Erythroblast (primary cell): ENCODE measurements around the gene SEC61B.

Experiments
- GATA1 ChIP-seq: IDR thresholded peaks from 2 replicates; pipeline ENCODE4 v1.6.1; 2011; ENCODE audit warnings: low read depth, mild to moderate bottlenecking, control low read depth, low read length, moderate library complexity
- POLR2A ChIP-seq: IDR thresholded peaks from 2 replicates; pipeline ENCODE4 v1.6.1; 2011; ENCODE audit warnings: mild to moderate bottlenecking, low read length

- no peak for TF ChIP-seq POLR2A
- TF ChIP-seq GATA1 = no peak
Observed at GRCh38 chr9:99238331-99238730, 16.2 kb downstream of the SEC61B start.
